ENCODE results near the gene NFATC3. TPM values are rescaled to one million over a fixed set of nuclear protein-coding genes. Genes with fewer than 3 reads are reported as not detected.
"Not testable (repeated sequence)": the region's sequence is repeated elsewhere in the genome, so short reads cannot be mapped to it uniquely, and the experiment has no call there.

Gene NFATC3
- total RNA-seq, 1 donor from 2014 or later, result 152 TPM

DNA sequence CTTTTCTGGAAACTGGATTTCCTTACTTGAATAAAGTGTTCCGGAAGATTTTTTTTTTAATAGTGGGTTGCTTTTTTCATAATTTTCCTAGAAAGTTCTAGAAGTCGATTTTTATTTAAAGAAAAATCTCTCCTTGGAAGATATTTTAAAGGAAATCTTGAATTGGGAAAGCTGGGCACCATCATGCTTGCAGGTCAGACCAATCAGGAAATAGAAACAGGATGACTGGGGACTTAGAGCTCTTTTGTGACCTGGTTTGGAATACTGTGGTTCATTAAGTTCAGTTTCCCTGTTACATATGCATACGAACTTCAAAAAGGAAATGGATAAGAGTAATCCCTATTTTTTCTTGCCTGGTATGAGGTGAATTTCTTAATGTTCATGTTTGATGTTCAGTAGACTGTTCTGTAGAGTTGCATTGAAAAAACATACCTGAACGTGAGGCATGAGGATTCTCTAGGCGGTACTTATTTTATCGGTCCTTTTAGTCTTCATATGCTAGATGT, 1.2 kb downstream of the NFATC3 start:
- intact Hi-C loops (cut with micrococcal nuclease), result loop anchor here (1.0 to 10.0 kb wide), 3 partner anchors 30 to 1226 kb away; partner anchors contain the start of genes FHOD1, SLC9A5 and VPS4A
- Mint-ChIP-seq H3K27ac (peak overlapping the region; percentile 96), H3K4me3 (peak overlapping the region; percentile 95), H3K36me3 (ENCODE audit: low read depth) (peaks cover 13% of the 10 kb centered on the region), H3K4me1 (ENCODE audit: low read depth) (peaks cover 74% of the 10 kb centered on the region), H3K9me3 (no peaks in the 10 kb centered on the region), H3K27me3 (ENCODE audit: insufficient read depth) (no peaks in the 10 kb centered on the region)
- DNase-seq (ENCODE audit: low spot score), result no peak

DNA sequence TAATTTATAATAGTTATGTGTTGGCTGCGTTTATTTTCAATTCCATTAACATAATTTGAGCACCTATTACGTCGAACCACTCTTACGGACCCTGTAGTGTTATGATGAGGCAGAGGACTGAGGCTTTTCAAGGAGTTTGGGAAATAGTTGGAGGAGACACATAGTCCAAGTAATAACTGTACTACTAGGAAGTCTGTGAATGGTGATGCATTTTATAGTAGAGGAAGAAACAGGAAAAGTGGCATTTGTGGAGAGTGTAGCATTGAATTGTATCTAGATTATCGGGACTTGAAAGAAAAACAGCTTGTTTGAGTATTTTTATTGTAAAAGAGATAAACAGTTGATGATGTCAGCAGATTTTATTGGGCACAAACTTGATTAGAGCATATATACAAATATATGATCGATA, 1.7 kb downstream of the NFATC3 start:
- Mint-ChIP-seq H3K27me3 (ENCODE audit: insufficient read depth) (no peaks in the 10 kb centered on the region), H3K4me3 (peak overlapping the region; percentile 95), H3K4me1 (ENCODE audit: low read depth) (peaks cover 74% of the 10 kb centered on the region), H3K9me3 (no peaks in the 10 kb centered on the region), H3K36me3 (ENCODE audit: low read depth) (peaks cover 13% of the 10 kb centered on the region), H3K27ac (peak overlapping the region; percentile 92)
- no peak for DNase-seq (ENCODE audit: low spot score)
- intact Hi-C loops (cut with micrococcal nuclease), result loop anchor here (1.0 to 10.0 kb wide), 3 partner anchors 29 to 1225 kb away; partner anchors contain the start of genes FHOD1, SLC9A5 and VPS4A

DNA sequence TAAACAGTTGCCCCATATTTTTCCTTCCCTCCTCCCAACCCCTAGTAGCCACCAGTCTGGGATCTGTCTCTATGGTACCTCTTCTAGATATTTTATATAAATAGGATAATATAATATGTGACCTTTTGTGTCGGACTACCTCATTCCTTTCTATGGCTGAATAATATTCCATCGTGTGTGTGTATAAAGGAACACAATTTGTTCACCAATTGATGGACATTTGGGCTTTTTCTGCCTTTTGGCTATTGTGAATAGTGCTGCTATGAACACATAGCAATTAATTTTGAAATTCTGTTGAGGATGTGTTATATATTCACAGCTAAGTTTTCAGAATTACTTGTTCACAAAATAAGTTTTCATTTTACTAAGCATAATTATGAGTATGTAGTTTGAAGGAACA, 2.5 kb downstream of the NFATC3 start:
- Mint-ChIP-seq H3K27ac (peak overlapping the region; percentile 82), H3K9me3 (no peaks in the 10 kb centered on the region), H3K27me3 (ENCODE audit: insufficient read depth) (no peaks in the 10 kb centered on the region), H3K4me3 (peak overlapping the region; percentile 95), H3K36me3 (ENCODE audit: low read depth) (peaks cover 13% of the 10 kb centered on the region), H3K4me1 (ENCODE audit: low read depth) (peaks cover 71% of the 10 kb centered on the region)
- intact Hi-C loops (cut with micrococcal nuclease), result loop anchor here (5.0 to 10.0 kb wide), 2 partner anchors 843 to 1225 kb away; partner anchors contain the start of genes FHOD1, SLC9A5 and VPS4A
- DNase-seq (ENCODE audit: low spot score), result no peak

DNA sequence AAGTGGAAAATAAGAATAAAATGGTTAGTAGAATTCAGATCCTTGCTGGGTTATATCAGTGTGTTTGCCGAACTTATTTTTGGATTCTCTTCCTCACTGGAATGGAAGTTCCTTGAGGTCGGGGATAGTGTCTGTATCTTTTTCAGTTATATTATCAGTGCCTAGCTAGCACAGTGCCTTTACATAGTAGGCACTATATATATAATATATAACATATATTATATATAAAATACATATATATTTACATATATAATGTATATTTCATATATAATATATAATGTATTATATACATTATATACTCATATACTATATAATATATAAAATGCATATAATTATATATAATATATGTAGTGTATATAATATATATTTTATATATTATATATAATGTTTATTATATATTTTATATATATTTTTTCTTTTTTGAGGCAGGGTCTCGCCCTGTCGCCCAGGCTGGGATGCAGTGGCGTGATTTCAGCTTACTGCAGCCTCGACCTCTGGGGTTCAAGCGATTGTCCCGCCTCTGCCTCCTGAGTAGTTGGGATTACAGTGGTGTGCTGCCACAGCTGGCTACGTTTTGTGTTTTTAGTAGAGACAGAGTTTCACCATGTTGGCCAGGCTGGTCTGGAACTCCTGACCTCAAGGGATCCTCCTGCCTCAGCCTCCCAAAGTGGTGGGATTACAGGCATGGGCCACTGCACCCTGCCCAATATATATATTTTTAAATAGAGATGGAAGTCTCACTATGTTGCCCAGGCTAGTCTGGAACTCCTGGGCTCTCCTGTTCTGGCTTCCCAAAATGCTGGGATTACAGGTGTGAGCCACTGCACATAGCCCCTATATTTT, 3.2 kb downstream of the NFATC3 start:
- peak overlapping the region; percentile 95 for H3K4me3 Mint-ChIP-seq
- peak overlapping the region; percentile 27 for H3K27ac Mint-ChIP-seq
- intact Hi-C loops (cut with micrococcal nuclease), result loop anchor here (5.0 to 10.0 kb wide), 2 partner anchors 844 to 1224 kb away; partner anchors contain the start of genes FHOD1, SLC9A5 and VPS4A
- H3K36me3 Mint-ChIP-seq (ENCODE audit: low read depth), result peaks cover 16% of the 10 kb centered on the region
- peaks cover 71% of the 10 kb centered on the region for H3K4me1 Mint-ChIP-seq (ENCODE audit: low read depth)
- no peak for DNase-seq (ENCODE audit: low spot score)
- H3K27me3 Mint-ChIP-seq (ENCODE audit: insufficient read depth), result no peaks in the 10 kb centered on the region
- H3K9me3 Mint-ChIP-seq, result no peaks in the 10 kb centered on the region

DNA sequence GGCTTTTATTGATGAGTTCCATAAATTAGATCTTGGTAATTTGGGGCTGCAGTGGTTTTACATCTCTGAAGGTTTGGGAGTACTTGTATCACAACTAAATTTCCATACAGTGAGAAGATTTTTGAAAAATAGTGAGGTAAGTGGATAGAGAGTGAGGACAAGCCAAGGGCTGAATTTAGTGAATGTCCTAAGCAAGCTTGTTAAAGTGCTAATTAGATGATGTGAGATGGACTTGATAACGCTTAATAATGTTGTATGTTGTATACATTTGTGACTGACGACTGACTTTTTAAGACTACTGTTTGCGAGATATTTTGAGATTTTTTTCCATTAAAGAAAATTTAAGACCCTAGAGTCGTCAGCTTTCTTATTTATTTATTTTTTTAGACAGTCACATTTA, 3.9 kb downstream of the NFATC3 start:
- H3K4me3 Mint-ChIP-seq, result peak overlapping the region; percentile 78
- peaks cover 12% of the 10 kb centered on the region for H3K36me3 Mint-ChIP-seq (ENCODE audit: low read depth)
- H3K27ac Mint-ChIP-seq, result peak overlapping the region; percentile 56
- H3K9me3 Mint-ChIP-seq, result no peaks in the 10 kb centered on the region
- peaks cover 71% of the 10 kb centered on the region for H3K4me1 Mint-ChIP-seq (ENCODE audit: low read depth)
- H3K27me3 Mint-ChIP-seq (ENCODE audit: insufficient read depth), result no peaks in the 10 kb centered on the region
- no peak for DNase-seq (ENCODE audit: low spot score)
- intact Hi-C loops (cut with micrococcal nuclease), result loop anchor here (5.0 to 10.0 kb wide), 2 partner anchors 844 to 1223 kb away; partner anchors contain the start of genes FHOD1, SLC9A5 and VPS4A

DNA sequence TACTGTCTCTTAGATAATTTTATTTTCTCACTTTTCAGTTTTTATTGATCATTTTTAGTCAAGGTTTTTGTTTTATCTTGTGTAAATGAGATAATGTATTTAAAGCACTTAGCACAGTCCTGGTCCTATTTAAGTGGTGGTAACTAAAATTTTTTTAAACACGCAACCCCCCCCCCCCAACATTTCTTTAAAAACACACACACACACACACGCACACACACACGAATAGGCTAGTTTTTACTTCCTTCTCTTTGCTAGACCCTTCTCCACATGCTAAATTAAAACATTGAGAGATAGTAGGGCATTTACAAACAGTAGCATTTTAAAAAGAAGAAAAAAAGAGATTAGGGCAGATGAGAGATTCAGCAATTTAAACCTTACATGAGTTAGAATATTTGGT, 5.0 kb downstream of the NFATC3 start:
- Mint-ChIP-seq H3K4me3 (peak overlapping the region; percentile 79), H3K9me3 (no peaks in the 10 kb centered on the region), H3K27me3 (ENCODE audit: insufficient read depth) (no peaks in the 10 kb centered on the region), H3K4me1 (ENCODE audit: low read depth) (peaks cover 76% of the 10 kb centered on the region), H3K36me3 (ENCODE audit: low read depth) (peaks cover 12% of the 10 kb centered on the region), H3K27ac (peak overlapping the region; percentile 82)
- DNase-seq (ENCODE audit: low spot score), result no peak
- intact Hi-C loops (cut with micrococcal nuclease), result loop anchor here (5.0 kb wide), 4 partner anchors 42 to 197 kb away; no protein-coding TSS in a partner anchor

DNA sequence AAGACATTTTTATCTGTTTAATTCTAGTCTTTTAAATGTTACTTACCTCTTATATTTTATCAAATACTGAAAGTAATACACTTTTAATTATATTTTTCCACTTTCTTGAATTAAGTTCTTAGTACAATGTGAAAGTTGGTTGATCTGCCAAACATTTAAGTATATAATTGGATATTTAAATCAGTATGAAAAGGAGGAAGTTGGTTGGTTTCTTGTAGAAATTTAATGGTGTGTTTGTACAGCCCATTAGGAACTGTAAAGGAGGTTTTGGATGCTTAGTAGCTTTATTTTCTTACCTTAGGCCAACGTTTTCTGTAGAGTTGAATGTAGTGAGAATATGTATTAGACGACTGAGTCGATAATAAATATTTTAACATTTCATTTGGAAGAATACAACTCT, 5.4 kb downstream of the NFATC3 start:
- H3K4me1 Mint-ChIP-seq (ENCODE audit: low read depth), result peaks cover 79% of the 10 kb centered on the region

DNA sequence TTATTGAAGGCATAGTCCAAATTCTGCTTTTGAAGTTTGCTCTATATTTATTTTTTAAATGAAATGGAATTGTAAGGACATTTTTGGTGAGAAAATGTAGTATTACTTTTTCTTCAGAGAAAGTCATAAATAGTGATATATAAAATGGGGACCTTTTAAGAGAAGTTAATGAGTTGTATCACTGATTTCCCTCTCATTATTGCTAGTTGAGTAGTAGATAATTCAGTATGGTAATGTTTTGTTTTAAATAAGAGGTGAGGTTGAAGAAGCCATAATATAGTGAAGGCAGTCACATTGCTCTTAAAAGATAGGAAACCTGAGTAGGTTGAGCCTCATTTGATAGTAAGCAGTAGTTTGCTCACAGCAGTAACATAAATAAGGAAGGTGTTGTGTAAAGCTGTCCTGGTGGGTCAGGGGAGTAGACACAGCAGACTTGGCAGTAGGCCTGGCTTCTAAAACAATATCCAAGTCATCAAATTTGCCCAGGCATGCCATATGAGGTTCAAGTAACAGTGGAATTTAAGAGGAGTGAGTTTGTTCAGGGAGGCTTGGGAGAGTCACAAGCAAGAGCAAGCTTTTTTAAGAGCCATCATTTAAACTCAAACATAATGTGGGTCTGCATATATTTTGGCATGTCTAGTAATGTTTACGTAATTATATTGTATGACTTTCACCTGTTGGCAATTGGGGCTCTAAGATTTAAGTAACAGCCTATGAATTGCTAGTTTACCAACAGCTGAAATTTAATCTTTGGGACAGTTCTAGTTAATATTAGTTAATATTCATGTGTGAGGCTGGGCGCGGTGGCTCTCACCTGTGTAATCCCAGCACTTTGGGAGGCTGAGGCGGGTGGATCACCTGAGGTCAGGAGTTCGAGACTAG, 6.5 kb downstream of the NFATC3 start:
- Mint-ChIP-seq H3K27ac (peak overlapping the region; percentile 47), H3K4me3 (peak overlapping the region; percentile 19), H3K4me1 (ENCODE audit: low read depth) (peaks cover 85% of the 10 kb centered on the region), H3K9me3 (no peaks in the 10 kb centered on the region), H3K27me3 (ENCODE audit: insufficient read depth) (no peaks in the 10 kb centered on the region), H3K36me3 (ENCODE audit: low read depth) (peaks cover 11% of the 10 kb centered on the region)
- DNase-seq (ENCODE audit: low spot score), result no peak
- intact Hi-C loops (cut with micrococcal nuclease), result loop anchor here (2.0 to 5.0 kb wide), 5 partner anchors 41 to 196 kb away; no protein-coding TSS in a partner anchor

More for the DNA sequence above, 5.4 kb downstream of the NFATC3 start:
- peak overlapping the region; percentile 79 for H3K4me3 Mint-ChIP-seq
- H3K9me3 Mint-ChIP-seq, result no peaks in the 10 kb centered on the region
- intact Hi-C loops (cut with micrococcal nuclease), result loop anchor here (5.0 kb wide), 4 partner anchors 42 to 197 kb away; no protein-coding TSS in a partner anchor
- peak overlapping the region; percentile 82 for H3K27ac Mint-ChIP-seq
- no peaks in the 10 kb centered on the region for H3K27me3 Mint-ChIP-seq (ENCODE audit: insufficient read depth)
- peaks cover 12% of the 10 kb centered on the region for H3K36me3 Mint-ChIP-seq (ENCODE audit: low read depth)
- DNase-seq (ENCODE audit: low spot score), result no peak

DNA sequence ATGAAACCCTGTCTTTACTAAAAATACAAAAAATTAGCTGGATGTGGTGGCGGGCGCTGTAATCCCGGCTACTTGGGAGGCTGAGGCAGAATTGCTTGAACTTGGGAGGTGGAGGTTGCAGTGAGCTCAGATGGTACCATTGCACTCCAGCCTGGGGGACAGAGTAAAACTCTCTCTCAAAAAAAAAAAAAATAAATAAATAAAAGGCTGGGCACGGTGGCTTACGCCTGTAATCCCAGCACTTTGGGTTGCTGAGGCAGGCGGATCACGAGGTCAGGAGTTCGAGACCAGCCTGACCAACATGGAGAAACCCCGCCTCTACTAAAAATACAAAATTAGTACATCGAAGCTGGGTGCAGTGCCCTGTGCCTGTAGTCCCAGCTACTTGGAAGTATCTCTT, 7.1 kb downstream of the NFATC3 start:
- H3K4me1 Mint-ChIP-seq (ENCODE audit: low read depth), result peaks cover 87% of the 10 kb centered on the region
- H3K36me3 Mint-ChIP-seq (ENCODE audit: low read depth), result peaks cover 11% of the 10 kb centered on the region
- H3K27me3 Mint-ChIP-seq (ENCODE audit: insufficient read depth); H3K27ac Mint-ChIP-seq; DNase-seq (ENCODE audit: low spot score); H3K4me3 Mint-ChIP-seq; H3K9me3 Mint-ChIP-seq: not testable (repeated sequence)
- intact Hi-C loops (cut with micrococcal nuclease), result loop anchor here (2.0 to 5.0 kb wide), 5 partner anchors 40 to 195 kb away; no protein-coding TSS in a partner anchor

DNA sequence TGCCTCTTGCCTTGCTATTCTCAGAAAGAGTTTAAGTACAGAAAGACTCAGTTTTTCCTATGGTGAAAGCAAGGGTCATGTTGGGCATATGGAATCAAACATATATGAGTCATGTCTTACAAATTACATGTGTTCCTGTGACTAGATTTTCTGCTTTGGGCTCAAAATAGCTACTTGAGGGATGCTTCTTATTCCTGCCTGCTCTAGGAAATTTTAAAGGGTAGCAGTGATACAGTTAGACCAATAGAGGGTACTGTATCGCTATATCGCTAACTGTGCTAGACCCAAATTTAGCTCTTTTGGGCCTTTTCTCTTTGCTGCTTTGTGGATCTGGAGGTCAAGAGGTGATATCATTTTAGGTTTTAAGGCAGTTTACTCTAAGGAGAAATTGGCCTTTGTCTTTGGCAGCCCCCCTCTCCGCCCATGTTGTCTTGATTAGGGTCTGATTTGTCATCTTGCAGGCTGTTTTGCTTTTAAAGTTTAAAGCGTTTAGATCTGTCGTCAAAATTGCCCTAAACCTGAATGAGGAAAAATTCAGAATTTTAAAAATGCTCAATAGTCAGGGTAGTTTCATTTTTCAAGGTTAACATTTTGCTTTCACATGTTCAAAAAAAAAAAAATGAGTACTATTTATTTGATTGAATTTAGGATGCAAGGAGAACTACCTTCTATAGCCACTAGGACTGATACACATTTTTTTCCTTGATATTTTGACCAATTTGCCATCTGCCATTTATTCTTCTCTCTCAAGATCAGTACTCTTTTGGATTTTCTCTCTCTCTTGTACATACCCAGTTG, 8.8 kb downstream of the NFATC3 start:
- intact Hi-C loops (cut with micrococcal nuclease), result loop anchor here (1.0 to 5.0 kb wide), 9 partner anchors 8 to 193 kb away; partner anchors contain the start of gene NFATC3
- no peaks in the 10 kb centered on the region for H3K9me3 Mint-ChIP-seq
- H3K27me3 Mint-ChIP-seq (ENCODE audit: insufficient read depth), result no peaks in the 10 kb centered on the region
- peak overlapping the region; percentile 21 for H3K4me3 Mint-ChIP-seq
- no peak for DNase-seq (ENCODE audit: low spot score)
- H3K36me3 Mint-ChIP-seq (ENCODE audit: low read depth), result peaks cover 14% of the 10 kb centered on the region
- H3K27ac Mint-ChIP-seq, result peak overlapping the region; percentile 78
- H3K4me1 Mint-ChIP-seq (ENCODE audit: low read depth), result peaks cover 79% of the 10 kb centered on the region

DNA sequence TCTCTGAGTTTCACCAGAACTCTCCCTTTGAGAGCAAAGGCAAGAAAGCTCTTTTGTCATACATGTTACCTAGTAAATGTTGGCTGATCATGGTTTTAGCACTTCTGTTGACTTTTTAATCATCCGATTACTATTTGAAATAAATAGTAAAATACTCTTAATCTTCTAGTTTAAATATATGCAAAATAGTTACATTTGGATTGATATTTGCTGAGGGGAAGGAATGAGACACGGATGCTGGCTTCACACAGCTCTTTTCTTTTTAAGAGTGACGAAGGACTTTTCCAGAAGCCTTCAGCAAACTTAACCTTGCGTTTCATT, 9.4 kb downstream of the NFATC3 start:
- H3K27me3 Mint-ChIP-seq (ENCODE audit: insufficient read depth), result no peaks in the 10 kb centered on the region
- H3K4me3 Mint-ChIP-seq, result no peak overlapping the region
- no peak for DNase-seq (ENCODE audit: low spot score)
- intact Hi-C loops (cut with micrococcal nuclease), result loop anchor here (1.0 to 5.0 kb wide), 6 partner anchors 8 to 193 kb away; no protein-coding TSS in a partner anchor
- H3K9me3 Mint-ChIP-seq, result no peaks in the 10 kb centered on the region
- peaks cover 73% of the 10 kb centered on the region for H3K4me1 Mint-ChIP-seq (ENCODE audit: low read depth)
- peaks cover 14% of the 10 kb centered on the region for H3K36me3 Mint-ChIP-seq (ENCODE audit: low read depth)
- H3K27ac Mint-ChIP-seq, result no peak overlapping the region
